Measurements from ENCODE around the gene SMIM41.

DNA sequence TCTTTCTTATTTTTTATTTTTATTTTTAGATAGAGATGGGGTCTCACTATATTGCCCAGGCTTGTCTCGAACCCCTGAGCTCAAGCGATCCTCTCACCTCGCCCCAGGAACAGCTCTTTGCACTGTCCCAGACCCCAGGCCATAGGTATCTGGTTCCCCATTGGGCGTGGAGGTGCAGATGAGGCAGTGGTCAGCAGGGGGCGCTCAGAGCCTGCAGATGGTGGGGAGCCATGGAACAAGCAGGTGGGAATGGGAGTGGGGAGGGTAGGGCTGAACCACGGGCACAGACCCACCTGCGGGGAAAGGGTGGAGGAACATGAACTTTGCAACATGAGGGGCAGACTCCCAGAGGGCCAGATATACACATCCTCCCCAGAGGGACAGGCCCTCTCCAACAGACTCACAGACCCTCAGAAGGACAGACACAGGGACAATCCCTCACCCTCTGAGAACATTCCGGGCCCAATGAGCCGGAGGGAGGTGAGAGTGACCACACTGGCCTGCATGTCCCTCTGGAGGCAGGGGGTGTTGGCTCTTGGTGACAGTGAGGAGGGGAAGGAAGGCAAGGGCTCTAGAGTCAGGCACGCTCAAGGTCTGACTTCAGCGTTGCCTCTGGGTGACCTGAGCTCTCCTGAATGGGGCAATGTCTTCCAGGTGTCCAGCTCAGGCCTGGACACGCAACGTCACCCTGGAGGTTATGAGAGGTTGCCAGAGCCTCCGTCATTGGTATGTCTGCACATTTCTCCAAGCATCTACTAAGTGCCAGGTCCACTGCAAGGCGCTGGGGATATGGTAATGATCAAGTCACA lies 77.5 kb downstream of the SMIM41 start:
- no peak for TF ChIP-seq SIN3A (IDR thresholded peaks at IDR 0.05; ENCODE audit: borderline replicate concordance, insufficient read depth, low read length)
- TF ChIP-seq, protein P1, sequence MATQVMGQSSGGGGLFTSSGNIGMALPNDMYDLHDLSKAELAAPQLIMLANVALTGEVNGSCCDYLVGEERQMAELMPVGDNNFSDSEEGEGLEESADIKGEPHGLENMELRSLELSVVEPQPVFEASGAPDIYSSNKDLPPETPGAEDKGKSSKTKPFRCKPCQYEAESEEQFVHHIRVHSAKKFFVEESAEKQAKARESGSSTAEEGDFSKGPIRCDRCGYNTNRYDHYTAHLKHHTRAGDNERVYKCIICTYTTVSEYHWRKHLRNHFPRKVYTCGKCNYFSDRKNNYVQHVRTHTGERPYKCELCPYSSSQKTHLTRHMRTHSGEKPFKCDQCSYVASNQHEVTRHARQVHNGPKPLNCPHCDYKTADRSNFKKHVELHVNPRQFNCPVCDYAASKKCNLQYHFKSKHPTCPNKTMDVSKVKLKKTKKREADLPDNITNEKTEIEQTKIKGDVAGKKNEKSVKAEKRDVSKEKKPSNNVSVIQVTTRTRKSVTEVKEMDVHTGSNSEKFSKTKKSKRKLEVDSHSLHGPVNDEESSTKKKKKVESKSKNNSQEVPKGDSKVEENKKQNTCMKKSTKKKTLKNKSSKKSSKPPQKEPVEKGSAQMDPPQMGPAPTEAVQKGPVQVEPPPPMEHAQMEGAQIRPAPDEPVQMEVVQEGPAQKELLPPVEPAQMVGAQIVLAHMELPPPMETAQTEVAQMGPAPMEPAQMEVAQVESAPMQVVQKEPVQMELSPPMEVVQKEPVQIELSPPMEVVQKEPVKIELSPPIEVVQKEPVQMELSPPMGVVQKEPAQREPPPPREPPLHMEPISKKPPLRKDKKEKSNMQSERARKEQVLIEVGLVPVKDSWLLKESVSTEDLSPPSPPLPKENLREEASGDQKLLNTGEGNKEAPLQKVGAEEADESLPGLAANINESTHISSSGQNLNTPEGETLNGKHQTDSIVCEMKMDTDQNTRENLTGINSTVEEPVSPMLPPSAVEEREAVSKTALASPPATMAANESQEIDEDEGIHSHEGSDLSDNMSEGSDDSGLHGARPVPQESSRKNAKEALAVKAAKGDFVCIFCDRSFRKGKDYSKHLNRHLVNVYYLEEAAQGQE (IDR thresholded peaks at IDR 0.05; ENCODE audit: insufficient read depth in 1 of 2, low read depth in 2 of 2, low read length in 2 of 2): no peak
- no peak for TF ChIP-seq POLR2AphosphoS5 (IDR thresholded peaks at IDR 0.05; ENCODE audit: low read depth, low read length)

Measured in PFSK-1 (cell line).